Mammary epithelial cell (primary cell): Measurements from ENCODE around the gene HYAL1.

Experiments
- CTCF ChIP-seq, 2 donors: IDR thresholded peaks in 1 of 2; conservative IDR thresholded peaks in 1 of 2; 2 replicates each; pipeline ENCODE4 v1.5.1; 2011 to 2012; ENCODE audit warnings: inconsistent platforms in 2 of 2, low read length in 2 of 2, mild to moderate bottlenecking in 2 of 2, control low read depth in 1 of 2, low read depth in 1 of 2; ENCODE audit not compliant: insufficient read depth in 1 of 2; ENCODE audit errors: extremely low read depth in 1 of 2
- EZH2 ChIP-seq: IDR thresholded peaks from 2 replicates; pipeline ENCODE4 v1.6.1; 2012; ENCODE audit warnings: low read length, inconsistent platforms, borderline replicate concordance

- TF ChIP-seq CTCF (conservative IDR thresholded peaks at IDR 0.05 in 1 of 2, IDR thresholded peaks at IDR 0.05 in 1 of 2; ENCODE audit: extremely low read depth in 1 of 2, insufficient read depth in 1 of 2, low read depth in 1 of 2, low read length in 2 of 2) (no peak), EZH2 (no peak)
Observed at GRCh38 chr3:50263478-50264382, 39.6 kb downstream of the HYAL1 start.
